H1 (cell line): ENCODE data around the gene NKAIN1. TPM values are rescaled to one million over a fixed set of nuclear protein-coding genes. Genes with fewer than 3 reads are reported as not detected.

Experiments
- CHD2 ChIP-seq: IDR thresholded peaks from 2 replicates; pipeline ENCODE4 v1.6.1; 2012; ENCODE audit warnings: low read length, improper control_type of control experiment
- EP300 ChIP-seq, 2 experiments: IDR thresholded peaks; 1 replicate in 1 of 2; 2 replicates in 1 of 2; pipeline ENCODE4 v1.6.1; 2011 to 2012; ENCODE audit warnings: low read depth in 2 of 2, low read length in 2 of 2, mild to moderate bottlenecking in 2 of 2, borderline replicate concordance in 1 of 2, inconsistent platforms in 1 of 2, moderate library complexity in 1 of 2
- SP1 ChIP-seq: IDR thresholded peaks from 2 replicates; pipeline ENCODE4 v1.6.1; 2011; ENCODE audit warnings: low read depth, low read length
- polyA plus RNA-seq, 7 experiments: library from polyadenylated mRNA; depleted of rRNA in 3 of 7; stranded (reverse) in 5 of 7; unstranded in 2 of 7; fragments of >200 nt in 5 of 7; fragments of 200-250 nt in 2 of 7; gene quantifications; 1 replicate in 5 of 7; 2 replicates in 1 of 7; 4 replicates in 1 of 7; pipeline versions ENCODE4 v1.2.1 to v1.2.3, GENCODE V29; 2011 to 2013; ENCODE audit warnings: missing spikeins in 2 of 7, mixed read lengths in 2 of 7
- total RNA-seq: library from RNA; stranded (reverse); fragmentation: NEBNext Ultra II Directional; extraction: Animal tissue kit (Norgen Biotek cat#: 25700); gene quantifications from 2 replicates; pipeline ENCODE4 v1.2.1, GENCODE V29; 2021

The NKAIN1 gene
- total and polyA plus RNA-seq, 2 of the 8 experiments (the other 6 are each of a cell fraction or from before 2014, with no cell fraction given) = 59.3 to 66.9 TPM

DNA sequence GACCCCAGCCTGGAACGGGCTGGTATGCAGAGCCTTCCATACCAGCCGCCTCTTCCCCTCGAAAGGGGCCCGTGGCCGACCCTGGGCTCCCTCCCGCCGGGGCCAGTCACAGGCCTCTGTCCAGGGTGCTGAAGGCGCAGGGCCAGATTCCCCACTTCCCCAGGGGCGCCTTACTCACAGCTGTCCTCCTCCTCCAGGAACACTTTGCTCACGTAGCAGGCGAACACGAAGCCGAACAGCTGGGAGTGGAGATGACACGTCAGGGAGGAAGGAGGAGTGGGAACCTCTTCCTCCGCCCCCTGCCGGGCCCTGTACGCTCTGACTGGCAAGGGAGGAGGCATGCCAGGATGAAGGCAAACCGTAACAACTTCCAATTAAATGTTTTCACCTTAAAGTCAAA is 57.3 kb downstream of the NKAIN1 start (continued):
- TF ChIP-seq EP300 (IDR thresholded peaks at IDR 0.05; ENCODE audit: borderline replicate concordance in 1 of 2, low read depth in 2 of 2, low read length in 2 of 2) = no peak
- no peak for TF ChIP-seq SP1
- TF ChIP-seq CHD2 = no peak
